Gastroesophageal sphincter (tissue), 4 donors: ENCODE data around the gene ZNF697. TPM values are rescaled to one million over a fixed set of nuclear protein-coding genes. Genes with fewer than 3 reads are reported as not detected.
A peak's percentile ranks its signal among the peaks of the same experiment; 100 is the strongest.
"Not testable (repeated sequence)": the region's sequence is repeated elsewhere in the genome, so short reads cannot be mapped to it uniquely, and the experiment has no call there.

Experiments
- ATAC-seq: fragments of 150-250 bp; one replicate; pipeline ENCODE4 v1.9.1; 2016; ENCODE audit warnings: mild to moderate bottlenecking, moderate library complexity
- H3K27ac ChIP-seq, 4 donors: fragments of 200-600 bp; sonication (generic) in 3 of 4; 1 replicate in 3 of 4; 2 replicates in 1 of 4; pipeline ENCODE4 v1.5.1; 2016 to 2019
- H3K27me3 ChIP-seq: fragments of 200-600 bp; sonication (generic); one replicate; pipeline ENCODE4 v1.5.1; 2019
- H3K36me3 ChIP-seq, 2 donors: fragments of 200-600 bp; sonication (generic); one replicate each; pipeline ENCODE4 v1.5.1; 2019; ENCODE audit warnings: control low read depth in 1 of 2
- H3K4me1 ChIP-seq, 3 donors: fragments of 200-600 bp; sonication (generic); 1 replicate in 2 of 3; 2 replicates in 1 of 3; pipeline ENCODE4 v1.5.1; 2016 to 2019; ENCODE audit warnings: control low read depth in 2 of 3
- H3K4me3 ChIP-seq, 2 donors: fragments of 200-600 bp; sonication (generic); one replicate each; pipeline ENCODE4 v1.5.1; 2019; ENCODE audit warnings: mild to moderate bottlenecking in 1 of 2, moderate library complexity in 1 of 2
- H3K9me3 ChIP-seq, 3 donors: fragments of 200-600 bp; sonication (generic); one replicate each; pipeline ENCODE4 v1.5.1; 2017 to 2019; ENCODE audit warnings: control low read depth in 2 of 3
- EP300 ChIP-seq: sonication (generic); formaldehyde crosslinking; IDR thresholded peaks from one replicate; pipeline ENCODE4 v1.6.1; 2017; ENCODE audit warnings: antibody characterized with exemption, mild to moderate bottlenecking
- POLR2A ChIP-seq, 2 donors: fragments of 450-650 bp; IDR thresholded peaks; one replicate each; pipeline ENCODE4 v1.6.1; 2017; ENCODE audit warnings: antibody characterized with exemption in 2 of 2, mild to moderate bottlenecking in 2 of 2, moderate library complexity in 1 of 2
- POLR2AphosphoS5 ChIP-seq: sonication (generic); formaldehyde crosslinking; IDR thresholded peaks from one replicate; pipeline ENCODE4 v1.6.1; 2017; ENCODE audit warnings: antibody characterized with exemption
- WGBS, 2 donors: methylation state at CpG; one replicate each; pipeline ENCODE4 v1.1.5; 2018; ENCODE audit warnings: low coverage in 1 of 2; 5-methylcytosine and 5-hydroxymethylcytosine counted together
- total RNA-seq, 4 donors: library from RNA; depleted of rRNA; stranded (reverse); fragments of >200 nt; gene quantifications; one replicate each; pipeline ENCODE4 v1.1.0, GENCODE V29; 2016
- TF ChIP-seq, protein P1 (sequence below), 4 experiments: fragments of 200-600 bp in 2 of 4; fragments of 450-650 bp in 2 of 4; sonication (generic) in 1 of 4; IDR thresholded peaks; one replicate each; pipeline ENCODE4 v1.5.1; 2017 to 2019; ENCODE audit warnings: antibody characterized with exemption in 4 of 4, mild to moderate bottlenecking in 2 of 4, moderate library complexity in 2 of 4

Gene ZNF697
- total RNA-seq, 4 donors from 2014 or later: 2.6 to 5.6 (median 4.6) TPM

DNA sequence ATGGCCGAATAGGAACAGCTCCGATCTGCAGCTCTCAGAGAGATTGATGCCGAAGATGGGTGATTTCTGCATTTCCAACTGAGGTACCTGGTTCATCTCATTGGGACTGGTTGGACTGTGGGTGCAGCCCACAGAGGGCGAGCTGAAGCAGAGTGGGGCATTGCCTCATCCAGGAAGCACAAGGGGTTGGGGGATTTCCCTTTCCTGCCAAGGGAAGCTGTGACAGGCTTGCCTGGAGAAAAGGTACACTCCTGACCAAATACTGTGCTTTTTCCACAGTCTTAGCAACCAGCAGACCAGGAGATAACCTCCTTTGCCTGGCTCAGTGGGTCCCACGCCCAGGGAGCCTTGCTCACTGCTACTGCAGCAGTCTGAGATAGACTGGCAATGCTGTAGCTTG, 74.2 kb downstream of the ZNF697 start:
- Histone ChIP-seq H3K4me1 (no peaks in the 10 kb centered on the region), H3K27me3 (no peaks in the 10 kb centered on the region), H3K36me3 (no peaks in the 10 kb centered on the region), H3K27ac (no peak overlapping the region), H3K9me3 (no peaks in the 10 kb centered on the region), H3K4me3 (no peak overlapping the region)
- TF ChIP-seq EP300 (no peak), POLR2AphosphoS5 (no peak), POLR2A (IDR thresholded peaks at IDR 0.05) (no peak)
- TF ChIP-seq, protein P1, sequence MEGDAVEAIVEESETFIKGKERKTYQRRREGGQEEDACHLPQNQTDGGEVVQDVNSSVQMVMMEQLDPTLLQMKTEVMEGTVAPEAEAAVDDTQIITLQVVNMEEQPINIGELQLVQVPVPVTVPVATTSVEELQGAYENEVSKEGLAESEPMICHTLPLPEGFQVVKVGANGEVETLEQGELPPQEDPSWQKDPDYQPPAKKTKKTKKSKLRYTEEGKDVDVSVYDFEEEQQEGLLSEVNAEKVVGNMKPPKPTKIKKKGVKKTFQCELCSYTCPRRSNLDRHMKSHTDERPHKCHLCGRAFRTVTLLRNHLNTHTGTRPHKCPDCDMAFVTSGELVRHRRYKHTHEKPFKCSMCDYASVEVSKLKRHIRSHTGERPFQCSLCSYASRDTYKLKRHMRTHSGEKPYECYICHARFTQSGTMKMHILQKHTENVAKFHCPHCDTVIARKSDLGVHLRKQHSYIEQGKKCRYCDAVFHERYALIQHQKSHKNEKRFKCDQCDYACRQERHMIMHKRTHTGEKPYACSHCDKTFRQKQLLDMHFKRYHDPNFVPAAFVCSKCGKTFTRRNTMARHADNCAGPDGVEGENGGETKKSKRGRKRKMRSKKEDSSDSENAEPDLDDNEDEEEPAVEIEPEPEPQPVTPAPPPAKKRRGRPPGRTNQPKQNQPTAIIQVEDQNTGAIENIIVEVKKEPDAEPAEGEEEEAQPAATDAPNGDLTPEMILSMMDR (IDR thresholded peaks at IDR 0.05): no peak
- 90% methylated on average over 3 of the region's 5 CpGs; no CpG with 5 or more reads in 1 of the 2 donors for WGBS, 2 donors
- no peak for ATAC-seq

DNA sequence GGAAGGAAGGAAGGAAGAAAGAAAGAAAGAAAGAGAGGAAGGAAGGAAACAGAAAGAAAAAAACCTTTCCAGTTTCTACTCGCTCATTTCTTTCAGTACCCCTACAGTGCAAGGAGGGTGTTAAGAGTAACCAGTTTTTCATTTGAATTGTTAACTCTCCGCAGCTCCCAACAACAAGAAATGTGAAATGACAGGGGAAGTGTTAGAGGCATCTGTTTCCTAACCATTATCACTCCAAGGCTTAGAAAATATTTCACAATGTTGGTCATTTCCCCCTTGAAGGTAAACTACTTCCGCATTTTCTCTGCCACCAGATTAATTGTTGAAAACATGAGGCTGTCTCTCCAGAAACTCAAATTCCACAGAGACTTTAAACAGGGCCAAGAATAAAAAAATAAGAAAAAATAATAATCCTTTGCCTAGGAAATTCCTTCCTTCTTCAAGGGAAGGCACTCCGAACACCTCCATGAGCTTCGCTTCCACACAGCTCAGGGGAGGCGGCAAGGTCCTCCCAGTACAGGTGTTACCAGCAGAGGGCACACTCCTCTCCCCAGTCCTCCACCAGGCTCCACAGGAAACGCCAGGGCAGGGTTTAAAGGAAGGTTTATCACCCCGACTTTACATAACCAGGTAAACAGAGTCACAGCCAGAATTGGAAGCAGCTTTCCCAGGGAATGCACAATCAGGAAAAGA, 78.0 kb downstream of the ZNF697 start:
- 36 to 45% methylated on average over 2 to 3 of the region's 8 CpGs for WGBS, 2 donors
- not testable (repeated sequence) for ATAC-seq, H3K4me3 ChIP-seq, H3K4me1 ChIP-seq, H3K27me3 ChIP-seq, H3K9me3 ChIP-seq, H3K27ac ChIP-seq, H3K36me3 ChIP-seq
- TF ChIP-seq, protein P1 (IDR thresholded peaks at IDR 0.05): peak in 1 of 4 experiments; percentile 13

Other genes starting within 250 kb of the ZNF697 start
- not detected for gene HSD3B2, start 233.1 kb downstream of the ZNF697 start, total RNA-seq
- gene HSD3B1, start 141.1 kb downstream of the ZNF697 start, total RNA-seq: not detected
- gene PHGDH, start 63.7 kb upstream of the ZNF697 start, total RNA-seq: 10 to 100 TPM; 16.7 to 34.9 (median 26.4) TPM
- gene HMGCS2, start 120.6 kb upstream of the ZNF697 start, total RNA-seq: 1 to 10 TPM in 1 of 4 donors, under 1 TPM in 1, not detected in 2; 0.15 to 3.4 TPM
- gene REG4, start 163.2 kb upstream of the ZNF697 start, total RNA-seq: not detected
- not detected for gene ADAM30, start 248.2 kb upstream of the ZNF697 start, total RNA-seq